Lower leg skin (tissue), 3 donors: Measurements from ENCODE around the gene USPL1.

ENCODE experiments used
- POLR2A ChIP-seq, 2 donors: fragments of 450-650 bp; IDR thresholded peaks; one replicate each; pipeline ENCODE4 v1.6.1; 2016 to 2017; ENCODE audit warnings: antibody characterized with exemption in 2 of 2, mild to moderate bottlenecking in 1 of 2, moderate library complexity in 1 of 2
- TF ChIP-seq, protein P1 (sequence below), 3 donors: fragments of 450-650 bp; IDR thresholded peaks; one replicate each; pipeline ENCODE4 v1.5.1; 2016; ENCODE audit warnings: antibody characterized with exemption in 3 of 3, mild to moderate bottlenecking in 3 of 3, moderate library complexity in 2 of 3

DNA sequence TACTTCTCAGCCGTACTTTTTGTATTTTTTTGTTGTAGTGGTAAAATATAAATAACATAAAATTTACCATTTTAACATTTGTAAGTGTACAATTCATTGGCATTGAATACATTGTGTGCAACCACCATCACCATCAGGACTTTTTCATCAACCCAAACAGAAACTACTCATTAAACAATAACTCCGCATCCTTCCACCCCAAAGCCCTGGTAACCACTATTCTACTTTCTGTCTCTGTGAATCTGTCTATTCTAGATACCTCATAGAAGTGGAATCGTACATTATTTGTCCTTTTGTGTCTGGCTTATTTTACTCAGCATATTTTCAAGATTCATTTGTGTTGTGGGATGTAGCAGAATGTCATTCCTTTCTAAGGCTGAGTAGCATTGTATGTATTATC is 38.5 kb downstream of the USPL1 start:
- TF ChIP-seq POLR2A (IDR thresholded peaks at IDR 0.05): no peak
- TF ChIP-seq, protein P1, sequence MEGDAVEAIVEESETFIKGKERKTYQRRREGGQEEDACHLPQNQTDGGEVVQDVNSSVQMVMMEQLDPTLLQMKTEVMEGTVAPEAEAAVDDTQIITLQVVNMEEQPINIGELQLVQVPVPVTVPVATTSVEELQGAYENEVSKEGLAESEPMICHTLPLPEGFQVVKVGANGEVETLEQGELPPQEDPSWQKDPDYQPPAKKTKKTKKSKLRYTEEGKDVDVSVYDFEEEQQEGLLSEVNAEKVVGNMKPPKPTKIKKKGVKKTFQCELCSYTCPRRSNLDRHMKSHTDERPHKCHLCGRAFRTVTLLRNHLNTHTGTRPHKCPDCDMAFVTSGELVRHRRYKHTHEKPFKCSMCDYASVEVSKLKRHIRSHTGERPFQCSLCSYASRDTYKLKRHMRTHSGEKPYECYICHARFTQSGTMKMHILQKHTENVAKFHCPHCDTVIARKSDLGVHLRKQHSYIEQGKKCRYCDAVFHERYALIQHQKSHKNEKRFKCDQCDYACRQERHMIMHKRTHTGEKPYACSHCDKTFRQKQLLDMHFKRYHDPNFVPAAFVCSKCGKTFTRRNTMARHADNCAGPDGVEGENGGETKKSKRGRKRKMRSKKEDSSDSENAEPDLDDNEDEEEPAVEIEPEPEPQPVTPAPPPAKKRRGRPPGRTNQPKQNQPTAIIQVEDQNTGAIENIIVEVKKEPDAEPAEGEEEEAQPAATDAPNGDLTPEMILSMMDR (IDR thresholded peaks at IDR 0.05): no peak
